Activated T-helper 1 cell treated with anti-CD3 and anti-CD28 coated beads, Interleukin-12 subunit alpha, Interleukin-12 subunit beta, Interleukin-2, Interleukin-4 antibody, amounts not matched to agents 30 ng/mL and 10 ng/mL and 1 ng/mL, durations not matched to agents 14 hours and 24 hours and 36 hours (primary cell): ENCODE measurements around the gene PPP2R5C. TPM values are rescaled to one million over a fixed set of nuclear protein-coding genes. Genes with fewer than 3 reads are reported as not detected.
"Not testable (repeated sequence)": the region's sequence is repeated elsewhere in the genome, so short reads cannot be mapped to it uniquely, and the experiment has no call there.

ENCODE experiments used
- DNase-seq: peaks from one replicate; pipeline ENCODE4 v3.0.0; 2021; ENCODE audit warnings: low spot score
- H3K27ac Mint-ChIP-seq: one replicate; pipeline ENCODE4 v1.8.0; 2021; ENCODE audit warnings: mild to moderate bottlenecking, mixed read lengths
- H3K27me3 Mint-ChIP-seq: one replicate; pipeline ENCODE4 v1.8.0; 2022; ENCODE audit warnings: mild to moderate bottlenecking, moderate library complexity, mixed read lengths; ENCODE audit not compliant: insufficient read depth
- H3K36me3 Mint-ChIP-seq: one replicate; pipeline ENCODE4 v1.8.0; 2021; ENCODE audit warnings: low read depth, mixed read lengths
- H3K4me1 Mint-ChIP-seq: one replicate; pipeline ENCODE4 v1.8.0; 2021; ENCODE audit warnings: low read depth, mixed read lengths
- H3K4me3 Mint-ChIP-seq: one replicate; pipeline ENCODE4 v1.8.0; 2021; ENCODE audit warnings: mild to moderate bottlenecking, moderate library complexity, mixed read lengths
- H3K9me3 Mint-ChIP-seq: one replicate; pipeline ENCODE4 v1.8.0; 2021; ENCODE audit warnings: mixed read lengths
- intact Hi-C: fragments of 100-400 bp; cut with micrococcal nuclease; formaldehyde crosslinking; loops from one replicate; pipeline ENCODE4 v1.15.1; 2024
- total RNA-seq: library from RNA; stranded (reverse); gene quantifications from 2 replicates; pipeline ENCODE4 v1.2.3, GENCODE V29; 2022

PPP2R5C gene
- total RNA-seq, 1 donor from 2014 or later = 157 TPM

- Mint-ChIP-seq H3K36me3 (peaks cover 30% of the 10 kb centered on the region), H3K4me1 (peaks cover 50% of the 10 kb centered on the region), H3K27ac (peak overlapping the region; percentile 44), H3K4me3 (no peak overlapping the region), H3K9me3 (no peaks in the 10 kb centered on the region), H3K27me3 (no peaks in the 10 kb centered on the region)
- intact Hi-C loops = no loop called here
- no peak for DNase-seq
Measured at GRCh38 chr14:101970830-101971400, 209.4 kb downstream of the PPP2R5C start.

DNA sequence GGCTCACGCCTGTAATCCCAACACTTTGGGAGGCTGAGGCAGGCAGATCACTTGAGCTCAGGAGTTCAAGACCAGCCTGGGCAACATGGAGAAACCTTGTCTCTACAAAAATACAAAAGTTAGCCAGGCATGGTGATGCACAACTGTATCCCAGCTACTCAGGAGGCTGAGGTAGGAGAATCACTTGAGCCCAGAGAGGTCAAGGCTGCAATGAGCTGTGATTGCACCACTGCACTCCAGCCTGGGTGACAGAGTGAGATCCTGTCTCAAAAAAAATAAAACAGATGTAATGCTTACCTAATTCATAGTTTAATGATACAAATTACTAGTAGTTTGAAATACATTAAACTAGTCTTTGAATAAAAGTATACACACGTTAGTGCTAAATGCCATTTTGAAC is 209.9 kb downstream of the PPP2R5C start:
- Mint-ChIP-seq H3K4me1 (peaks cover 48% of the 10 kb centered on the region), H3K36me3 (peaks cover 30% of the 10 kb centered on the region)
- DNase-seq, H3K9me3 Mint-ChIP-seq, H3K27me3 Mint-ChIP-seq, H3K4me3 Mint-ChIP-seq, H3K27ac Mint-ChIP-seq, intact Hi-C loops: not testable (repeated sequence)

DNA sequence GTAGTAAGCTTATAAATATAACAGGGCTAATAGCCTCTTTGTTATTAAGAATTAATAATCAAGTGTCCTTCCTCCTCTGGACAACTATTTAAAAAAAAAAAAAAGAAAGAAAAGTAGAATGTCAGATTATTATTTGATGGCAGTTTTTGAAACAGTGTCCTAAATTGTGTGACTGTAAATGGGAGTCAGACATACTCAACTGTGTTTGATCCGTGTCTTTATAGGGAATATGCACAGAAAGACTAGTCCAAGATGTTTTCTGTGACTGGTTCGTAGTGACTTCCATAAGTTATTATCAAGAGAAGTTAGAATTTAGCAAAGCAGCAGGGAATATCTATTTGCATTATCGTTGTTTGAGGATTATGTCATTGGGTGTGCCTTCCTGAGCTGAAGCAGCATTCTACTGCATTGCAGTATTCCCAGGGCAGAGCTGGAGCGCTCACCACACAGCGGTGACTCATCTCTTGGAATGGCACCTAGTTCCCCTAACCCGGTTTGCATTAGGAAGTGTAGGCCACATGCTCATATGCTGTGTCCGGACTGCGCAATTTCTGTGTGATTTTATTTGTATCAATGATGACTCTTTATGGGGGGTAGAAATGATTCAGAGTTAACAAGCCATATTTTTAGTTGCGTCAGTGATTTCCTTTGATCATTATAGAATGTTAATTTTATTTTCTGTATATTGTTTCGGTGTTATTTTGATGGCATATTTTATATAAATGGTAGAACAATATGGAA is 210.8 kb downstream of the PPP2R5C start:
- intact Hi-C loops = no loop called here
- Mint-ChIP-seq H3K4me1 (peaks cover 41% of the 10 kb centered on the region), H3K9me3 (no peaks in the 10 kb centered on the region), H3K27ac (no peak overlapping the region), H3K27me3 (no peaks in the 10 kb centered on the region), H3K36me3 (peaks cover 28% of the 10 kb centered on the region), H3K4me3 (no peak overlapping the region)
- DNase-seq = no peak

- intact Hi-C loops = no loop called here
Measured at GRCh38 chr14:101973356-101973755, 211.8 kb downstream of the PPP2R5C start.

DNA sequence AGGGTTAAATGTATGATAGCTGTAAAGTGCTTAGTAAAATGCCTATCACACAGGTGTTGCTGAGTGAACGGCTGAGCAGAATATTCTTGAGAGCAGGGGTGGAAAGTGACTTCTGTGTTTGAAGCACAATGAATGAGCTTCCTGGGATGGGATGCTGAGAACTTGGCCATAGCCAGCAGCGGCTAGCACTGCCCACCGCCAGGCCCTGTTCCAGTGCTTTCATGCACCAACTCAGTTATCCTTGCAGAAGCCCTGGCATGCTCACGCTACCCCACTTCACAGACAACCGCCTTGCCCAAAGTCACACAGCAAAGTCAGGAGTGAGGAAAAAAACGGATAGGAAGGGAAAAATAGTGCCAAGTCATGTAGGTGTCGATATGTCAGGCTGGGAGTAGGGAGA is 213.7 kb downstream of the PPP2R5C start:
- Mint-ChIP-seq H3K27me3 (no peaks in the 10 kb centered on the region), H3K36me3 (peaks cover 31% of the 10 kb centered on the region), H3K4me3 (no peak overlapping the region), H3K4me1 (peaks cover 26% of the 10 kb centered on the region), H3K9me3 (no peaks in the 10 kb centered on the region), H3K27ac (no peak overlapping the region)
- DNase-seq = no peak
- intact Hi-C loops = no loop called here

More at GRCh38 chr14:101973356-101973755, 211.8 kb downstream of the PPP2R5C start:
- H3K9me3 Mint-ChIP-seq = no peaks in the 10 kb centered on the region
- no peaks in the 10 kb centered on the region for H3K27me3 Mint-ChIP-seq
- no peak for DNase-seq
- no peak overlapping the region for H3K4me3 Mint-ChIP-seq
- H3K27ac Mint-ChIP-seq = no peak overlapping the region
- H3K4me1 Mint-ChIP-seq = peaks cover 33% of the 10 kb centered on the region
- peaks cover 25% of the 10 kb centered on the region for H3K36me3 Mint-ChIP-seq

Other genes starting within 250 kb of the PPP2R5C start
- gene DIO3, start 200.2 kb upstream of the PPP2R5C start, total RNA-seq = not detected in 2 replicates
- gene DYNC1H1, start 202.9 kb downstream of the PPP2R5C start, total RNA-seq = 241 and 254 TPM in 2 replicates